PFSK-1 (cell line): Measurements from ENCODE around the gene POLR2H.

Source experiments
- FOXP2 ChIP-seq: optimal IDR thresholded peaks from 2 replicates; pipeline ENCODE3; 2011; ENCODE audit warnings: borderline replicate concordance, control low read depth, inconsistent platforms; ENCODE audit not compliant: insufficient read depth; ENCODE audit errors: extremely low read length, extremely low read depth
- POLR2AphosphoS5 ChIP-seq: IDR thresholded peaks from 2 replicates; pipeline ENCODE4 v1.6.1; 2012; ENCODE audit warnings: low read depth, mild to moderate bottlenecking, control low read depth, low read length, moderate library complexity
- REST ChIP-seq, 2 experiments: IDR thresholded peaks; 2 replicates each; pipeline versions ENCODE4 v1.6.1 to v1.8.0; 2011 to 2012; ENCODE audit warnings: low read depth in 2 of 2, low read length in 2 of 2, control low read depth in 1 of 2, inconsistent platforms in 1 of 2, mild to moderate bottlenecking in 1 of 2, moderate library complexity in 1 of 2; ENCODE audit not compliant: insufficient read depth in 1 of 2
- SIN3A ChIP-seq: IDR thresholded peaks from 2 replicates; pipeline ENCODE4 v1.6.1; 2012; ENCODE audit warnings: mild to moderate bottlenecking, low read length, moderate library complexity, borderline replicate concordance; ENCODE audit not compliant: insufficient read depth
- TAF1 ChIP-seq: IDR thresholded peaks from 2 replicates; pipeline ENCODE4 v1.6.1; 2012; ENCODE audit warnings: low read length, control low read depth, borderline replicate concordance; ENCODE audit not compliant: insufficient read depth

POLR2H gene

GRCh38 chr3:184337399-184337714 lies 24.2 kb upstream of the POLR2H start, which contains the start of gene FAM131A:
Gene FAM131A (plus strand): TSS chr3:184337600. CDS start chr3:184337631, 31 bp downstream.
- TF ChIP-seq REST (IDR thresholded peaks at IDR 0.05; ENCODE audit: insufficient read depth in 1 of 2, low read depth in 2 of 2, low read length in 2 of 2) (no peak), FOXP2 (no peak), POLR2AphosphoS5 (no peak), SIN3A (no peak), TAF1 (no peak)

GRCh38 chr3:184337981-184338380 lies 23.5 kb upstream of the POLR2H start:
- no peak for TF ChIP-seq REST (IDR thresholded peaks at IDR 0.05; ENCODE audit: insufficient read depth in 1 of 2, low read depth in 2 of 2, low read length in 2 of 2)
- TF ChIP-seq POLR2AphosphoS5: no peak
- no peak for TF ChIP-seq TAF1
- no peak for TF ChIP-seq FOXP2
- TF ChIP-seq SIN3A: no peak

- TF ChIP-seq POLR2AphosphoS5 (no peak), REST (IDR thresholded peaks at IDR 0.05; ENCODE audit: insufficient read depth in 1 of 2, low read depth in 2 of 2, low read length in 2 of 2) (no peak)
Measured at GRCh38 chr3:184338511-184338945, 23.0 kb upstream of the POLR2H start.

GRCh38 chr3:184339001-184339400 lies 22.5 kb upstream of the POLR2H start:
- TF ChIP-seq REST (IDR thresholded peaks at IDR 0.05; ENCODE audit: insufficient read depth in 1 of 2, low read depth in 2 of 2, low read length in 2 of 2) (no peak), SIN3A (no peak), FOXP2 (no peak), TAF1 (no peak), POLR2AphosphoS5 (no peak)

- TF ChIP-seq TAF1 (no peak), SIN3A (no peak), REST (IDR thresholded peaks at IDR 0.05; ENCODE audit: insufficient read depth in 1 of 2, low read depth in 2 of 2, low read length in 2 of 2) (no peak), POLR2AphosphoS5 (no peak), FOXP2 (no peak)
Measured at GRCh38 chr3:184341925-184342324, 19.6 kb upstream of the POLR2H start.
